ENCODE data around the gene MAP3K20.
"Not testable (repeated sequence)": the region's sequence is repeated elsewhere in the genome, so short reads cannot be mapped to it uniquely, and the experiment has no call there.

MAP3K20 gene

GRCh38 chr2:173305303-173305702 lies 229.7 kb downstream of the MAP3K20 start:
- H3K36me3 ChIP-seq (ENCODE audit: insufficient read depth, low read length): no peaks in the 10 kb centered on the region
- no peaks in the 10 kb centered on the region for H3K79me2 ChIP-seq (ENCODE audit: insufficient read depth, low read length)
- no peaks in the 10 kb centered on the region for H4K20me1 ChIP-seq (ENCODE audit: insufficient read depth, low read length)
- no peak overlapping the region for H3K4me3 ChIP-seq (ENCODE audit: low read depth in 1 of 2, low read length in 2 of 2)
- H3K9ac ChIP-seq (ENCODE audit: low read depth, low read length): no peak overlapping the region
- H3K4me1 ChIP-seq (ENCODE audit: insufficient read depth, low read length): peaks cover 4% of the 10 kb centered on the region
- H3K9me3 ChIP-seq (ENCODE audit: insufficient read depth, low read length, severe bottlenecking): no peaks in the 10 kb centered on the region
- TF ChIP-seq CTCF (IDR thresholded peaks at IDR 0.05; ENCODE audit: borderline replicate concordance, extremely low read depth, low read length, poor library complexity, severe bottlenecking): no peak
- TF ChIP-seq EZH2 (IDR thresholded peaks at IDR 0.05; ENCODE audit: borderline replicate concordance, low read depth, low read length, severe bottlenecking): no peak
- ATAC-seq (ENCODE audit: insufficient read depth, low read depth) (no peak), DNase-seq (no peak)
- H3K4me2 ChIP-seq (ENCODE audit: insufficient read depth, low read length): no peak overlapping the region
- H2AFZ ChIP-seq (ENCODE audit: low read depth, low read length): no peak overlapping the region
- H3K27me3 ChIP-seq (ENCODE audit: insufficient read depth, low read length, poor library complexity): no peaks in the 10 kb centered on the region
- no peak overlapping the region for H3K27ac ChIP-seq (ENCODE audit: low read length)

GRCh38 chr2:173307293-173307692 lies 231.6 kb downstream of the MAP3K20 start:
- Histone ChIP-seq H3K9me3 (ENCODE audit: insufficient read depth, low read length, severe bottlenecking) (no peaks in the 10 kb centered on the region), H3K27me3 (ENCODE audit: insufficient read depth, low read length, poor library complexity) (no peaks in the 10 kb centered on the region), H3K4me1 (ENCODE audit: insufficient read depth, low read length) (peaks cover 4% of the 10 kb centered on the region), H3K4me3 (ENCODE audit: low read depth in 1 of 2, low read length in 2 of 2) (no peak overlapping the region), H4K20me1 (ENCODE audit: insufficient read depth, low read length) (no peaks in the 10 kb centered on the region), H2AFZ (ENCODE audit: low read depth, low read length) (no peak overlapping the region), H3K4me2 (ENCODE audit: insufficient read depth, low read length) (no peak overlapping the region), H3K79me2 (ENCODE audit: insufficient read depth, low read length) (no peaks in the 10 kb centered on the region), H3K36me3 (ENCODE audit: insufficient read depth, low read length) (no peaks in the 10 kb centered on the region), H3K27ac (ENCODE audit: low read length) (no peak overlapping the region), H3K9ac (ENCODE audit: low read depth, low read length) (no peak overlapping the region)
- ATAC-seq (ENCODE audit: insufficient read depth, low read depth) (peak; percentile 48; the same call in 1 of the 3 replicates), DNase-seq (no peak)
- TF ChIP-seq CTCF (IDR thresholded peaks at IDR 0.05; ENCODE audit: borderline replicate concordance, extremely low read depth, low read length, poor library complexity, severe bottlenecking) (no peak), EZH2 (IDR thresholded peaks at IDR 0.05; ENCODE audit: borderline replicate concordance, low read depth, low read length, severe bottlenecking) (no peak)

GRCh38 chr2:173309370-173309769 lies 233.7 kb downstream of the MAP3K20 start:
- not testable (repeated sequence) for H4K20me1 ChIP-seq (ENCODE audit: insufficient read depth, low read length); H3K79me2 ChIP-seq (ENCODE audit: insufficient read depth, low read length); H2AFZ ChIP-seq (ENCODE audit: low read depth, low read length); H3K9ac ChIP-seq (ENCODE audit: low read depth, low read length); H3K4me3 ChIP-seq (ENCODE audit: low read depth in 1 of 2, low read length in 2 of 2); ATAC-seq (ENCODE audit: insufficient read depth, low read depth); H3K9me3 ChIP-seq (ENCODE audit: insufficient read depth, low read length, severe bottlenecking); H3K27ac ChIP-seq (ENCODE audit: low read length); H3K27me3 ChIP-seq (ENCODE audit: insufficient read depth, low read length, poor library complexity); DNase-seq; H3K4me2 ChIP-seq (ENCODE audit: insufficient read depth, low read length); H3K4me1 ChIP-seq (ENCODE audit: insufficient read depth, low read length); H3K36me3 ChIP-seq (ENCODE audit: insufficient read depth, low read length)

GRCh38 chr2:173311844-173312606 lies 236.4 kb downstream of the MAP3K20 start:
- TF ChIP-seq EZH2 (IDR thresholded peaks at IDR 0.05; ENCODE audit: borderline replicate concordance, low read depth, low read length, severe bottlenecking): no peak
- no peak for TF ChIP-seq CTCF (IDR thresholded peaks at IDR 0.05; ENCODE audit: borderline replicate concordance, extremely low read depth, low read length, poor library complexity, severe bottlenecking)
- ATAC-seq (ENCODE audit: insufficient read depth, low read depth): no peak

More at GRCh38 chr2:173311844-173312606, 236.4 kb downstream of the MAP3K20 start:
- H3K4me2 ChIP-seq (ENCODE audit: insufficient read depth, low read length): no peak overlapping the region
- no peak overlapping the region for H3K4me3 ChIP-seq (ENCODE audit: low read depth in 1 of 2, low read length in 2 of 2)
- no peak overlapping the region for H3K9ac ChIP-seq (ENCODE audit: low read depth, low read length)
- H3K27ac ChIP-seq (ENCODE audit: low read length): no peak overlapping the region
- H3K9me3 ChIP-seq (ENCODE audit: insufficient read depth, low read length, severe bottlenecking): no peaks in the 10 kb centered on the region
- peaks cover 4% of the 10 kb centered on the region for H3K4me1 ChIP-seq (ENCODE audit: insufficient read depth, low read length)
- no peak overlapping the region for H2AFZ ChIP-seq (ENCODE audit: low read depth, low read length)
- no peaks in the 10 kb centered on the region for H3K36me3 ChIP-seq (ENCODE audit: insufficient read depth, low read length)
- H3K79me2 ChIP-seq (ENCODE audit: insufficient read depth, low read length): no peaks in the 10 kb centered on the region
- H4K20me1 ChIP-seq (ENCODE audit: insufficient read depth, low read length): no peaks in the 10 kb centered on the region
- H3K27me3 ChIP-seq (ENCODE audit: insufficient read depth, low read length, poor library complexity): no peaks in the 10 kb centered on the region
- DNase-seq: no peak

All from DND-41 (cell line).